Testis (tissue), 3 donors: ENCODE data around the gene PRPF6. TPM values are rescaled to one million over a fixed set of nuclear protein-coding genes. Genes with fewer than 3 reads are reported as not detected.

Experiments
- DNase-seq: peaks from one replicate; pipeline ENCODE4 v3.0.0-alpha.2; 2019
- H3K27ac ChIP-seq, 2 donors: fragments of 200-600 bp; sonication (generic); one replicate each; pipeline ENCODE4 v1.5.1; 2019
- H3K27me3 ChIP-seq: fragments of 200-600 bp; sonication (generic); one replicate; pipeline ENCODE4 v1.5.1; 2019
- H3K36me3 ChIP-seq: fragments of 200-600 bp; sonication (generic); one replicate; pipeline ENCODE4 v1.5.1; 2017; ENCODE audit warnings: low read depth; ENCODE audit errors: missing control alignments
- H3K4me1 ChIP-seq: fragments of 200-600 bp; sonication (generic); one replicate; pipeline ENCODE4 v1.5.1; 2019
- H3K4me3 ChIP-seq, 2 donors: fragments of 200-600 bp; sonication (generic); one replicate each; pipeline ENCODE4 v1.5.1; 2017 to 2019
- H3K9me3 ChIP-seq: fragments of 200-600 bp; sonication (generic); one replicate; pipeline ENCODE4 v1.5.1; 2017
- POLR2A ChIP-seq: fragments of 450-650 bp; IDR thresholded peaks from one replicate; pipeline ENCODE4 v1.6.1; 2017; ENCODE audit warnings: antibody characterized with exemption, mild to moderate bottlenecking, moderate library complexity
- WGBS, 2 donors: methylation state at CpG; one replicate each; pipeline ENCODE4 v1.1.5; 2018; 5-methylcytosine and 5-hydroxymethylcytosine counted together
- intact Hi-C: fragments of 100-400 bp; cut with DNase I; formaldehyde crosslinking; loops from one replicate; pipeline ENCODE4 v1.15.1; 2023; ENCODE audit warnings: low total_unique reads
- polyA plus RNA-seq: library from polyadenylated mRNA; stranded (reverse); fragments of 350-450 nt; fragmentation: Illumina TruSeq; extraction: RNeasy Lipid Tissue Mini Kit (QIAGEN cat#74804); gene quantifications from one replicate; pipeline ENCODE4 v1.2.3, GENCODE V29; 2014; ENCODE audit warnings: low read depth, low replicate concordance; ENCODE audit not compliant: insufficient read depth
- total RNA-seq, 2 donors: library from RNA; depleted of rRNA; stranded (reverse); fragments of >200 nt; gene quantifications; one replicate each; pipeline ENCODE4 v1.2.3, GENCODE V29; 2016
- TF ChIP-seq, protein P1 (sequence below), 3 experiments: fragments of 450-650 bp in 2 of 3; fragments of 200-600 bp in 1 of 3; sonication (generic) in 1 of 3; IDR thresholded peaks; one replicate each; pipeline ENCODE4 v1.5.1; 2016 to 2019; ENCODE audit warnings: antibody characterized with exemption in 3 of 3, mild to moderate bottlenecking in 2 of 3, moderate library complexity in 1 of 3

PRPF6 gene
- total and polyA plus RNA-seq, 3 donors from 2014 or later, result 106 to 114 (median 107) TPM

DNA sequence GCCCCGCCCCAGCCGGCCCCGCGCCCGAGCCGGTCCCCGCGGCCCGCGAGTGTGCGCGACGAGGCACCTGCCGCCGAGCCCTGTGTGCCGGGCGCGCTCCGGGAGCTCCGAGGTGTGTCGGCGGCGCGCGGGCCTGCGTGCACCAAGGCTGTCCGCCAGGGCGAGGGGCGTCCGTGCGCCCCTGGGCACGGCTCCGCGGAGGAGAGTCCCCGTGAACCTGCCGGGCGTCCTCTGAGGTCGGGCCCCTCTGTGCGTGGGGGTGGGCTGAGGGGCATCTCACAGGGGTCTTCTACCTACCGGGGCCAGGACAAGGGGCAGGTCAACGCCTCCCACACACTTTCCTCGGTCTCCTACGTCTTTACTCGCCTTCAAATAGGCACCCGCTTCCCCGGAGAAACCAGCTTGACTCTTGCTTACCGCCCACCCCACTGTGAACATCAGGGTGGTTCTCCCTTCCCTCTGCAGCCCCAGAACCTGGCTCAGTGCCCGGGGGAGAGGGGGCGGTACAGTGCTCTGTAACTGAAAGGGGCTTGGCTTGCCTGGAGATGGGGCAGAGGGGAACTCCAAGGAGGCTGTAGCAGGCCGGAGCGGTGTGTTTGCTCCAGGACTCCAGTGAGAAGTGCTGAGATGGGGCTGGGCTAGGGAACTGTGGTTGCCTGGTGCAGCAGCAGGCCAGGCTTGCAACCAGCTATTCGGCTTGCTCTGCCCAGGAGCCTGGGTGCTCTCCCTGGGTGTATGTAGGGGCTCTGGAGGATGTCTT, 1.2 kb upstream of the PRPF6 start, which contains the start of gene SAMD10:
SAMD10 (minus strand) TSS at position 86 of the 760 bp plus-strand sequence. CDS start 175 bp downstream, outside the sequence.
- Histone ChIP-seq H3K36me3 (no peaks in the 10 kb centered on the region), H3K4me1 (peaks cover 29% of the 10 kb centered on the region), H3K4me3 (peak within 1 kb of the TSS; percentile 42 to 98), H3K27ac (no peak within 1 kb of the TSS), H3K27me3 (no peaks in the 10 kb centered on the region), H3K9me3 (no peaks in the 10 kb centered on the region)
- peak; percentile 52 for DNase-seq
- intact Hi-C loops, result loop anchor here (5.0 kb wide), 1 partner anchor 442 kb away; the partner anchor contains the start of gene PTK6
- TF ChIP-seq POLR2A, result no peak
- TF ChIP-seq, protein P1, sequence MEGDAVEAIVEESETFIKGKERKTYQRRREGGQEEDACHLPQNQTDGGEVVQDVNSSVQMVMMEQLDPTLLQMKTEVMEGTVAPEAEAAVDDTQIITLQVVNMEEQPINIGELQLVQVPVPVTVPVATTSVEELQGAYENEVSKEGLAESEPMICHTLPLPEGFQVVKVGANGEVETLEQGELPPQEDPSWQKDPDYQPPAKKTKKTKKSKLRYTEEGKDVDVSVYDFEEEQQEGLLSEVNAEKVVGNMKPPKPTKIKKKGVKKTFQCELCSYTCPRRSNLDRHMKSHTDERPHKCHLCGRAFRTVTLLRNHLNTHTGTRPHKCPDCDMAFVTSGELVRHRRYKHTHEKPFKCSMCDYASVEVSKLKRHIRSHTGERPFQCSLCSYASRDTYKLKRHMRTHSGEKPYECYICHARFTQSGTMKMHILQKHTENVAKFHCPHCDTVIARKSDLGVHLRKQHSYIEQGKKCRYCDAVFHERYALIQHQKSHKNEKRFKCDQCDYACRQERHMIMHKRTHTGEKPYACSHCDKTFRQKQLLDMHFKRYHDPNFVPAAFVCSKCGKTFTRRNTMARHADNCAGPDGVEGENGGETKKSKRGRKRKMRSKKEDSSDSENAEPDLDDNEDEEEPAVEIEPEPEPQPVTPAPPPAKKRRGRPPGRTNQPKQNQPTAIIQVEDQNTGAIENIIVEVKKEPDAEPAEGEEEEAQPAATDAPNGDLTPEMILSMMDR (IDR thresholded peaks at IDR 0.05), result peak in 1 of 3 experiments; percentile 33
- 3 to 12% methylated on average over 11 to 25 of the region's 52 CpGs for WGBS, 2 donors

DNA sequence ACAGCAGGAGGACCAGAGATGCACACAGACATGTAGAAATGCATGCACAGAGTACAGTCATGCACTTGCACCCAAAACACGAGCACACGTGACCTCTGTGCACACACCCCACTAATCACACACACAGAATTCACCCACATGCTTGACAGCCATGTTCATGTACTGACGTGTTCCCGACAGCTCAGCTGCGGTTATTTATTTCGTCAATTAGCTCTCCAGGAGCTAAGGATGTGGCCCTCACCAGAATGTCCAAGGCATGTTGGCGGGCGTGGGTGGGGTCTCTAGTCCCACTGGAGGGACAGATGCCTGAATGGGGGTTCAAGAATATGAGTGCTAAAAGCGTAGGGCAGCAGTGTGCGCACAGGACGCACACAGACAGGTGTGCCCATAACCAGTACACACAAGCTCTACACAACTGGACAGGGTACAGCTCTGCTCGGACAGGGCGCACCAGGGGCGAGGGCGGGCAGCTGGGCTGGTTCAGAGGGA, 571 bp upstream of the PRPF6 start:
- no peaks in the 10 kb centered on the region for H3K9me3 ChIP-seq
- H3K4me1 ChIP-seq, result peaks cover 29% of the 10 kb centered on the region
- 46 to 69% methylated on average over 8 to 15 of the region's 15 CpGs for WGBS, 2 donors
- H3K4me3 ChIP-seq, result peak overlapping the region; percentile 90 to 98
- no peaks in the 10 kb centered on the region for H3K36me3 ChIP-seq
- no peak for TF ChIP-seq POLR2A
- TF ChIP-seq, protein P1 (IDR thresholded peaks at IDR 0.05), result no peak
- H3K27me3 ChIP-seq, result no peaks in the 10 kb centered on the region
- intact Hi-C loops, result no loop called here
- DNase-seq, result no peak
- no peak overlapping the region for H3K27ac ChIP-seq

DNA sequence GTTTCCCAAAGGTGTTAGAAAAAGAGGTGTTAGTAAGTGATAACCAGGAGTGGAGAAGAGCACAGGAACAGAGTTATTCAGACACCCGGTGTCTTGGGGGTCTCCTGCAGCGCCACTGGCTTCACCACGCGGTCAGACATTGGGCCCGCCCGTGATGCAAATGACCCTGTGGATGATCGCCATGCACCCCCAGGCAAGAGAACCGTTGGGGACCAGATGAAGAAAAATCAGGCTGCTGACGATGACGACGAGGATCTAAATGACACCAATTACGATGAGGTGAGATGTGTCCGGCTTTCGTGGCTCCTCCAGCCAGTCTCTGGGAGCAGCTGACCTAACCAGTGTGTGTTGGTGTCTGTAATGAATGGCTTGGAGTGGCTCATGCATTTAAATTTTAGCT, 2.0 kb downstream of the PRPF6 start:
- no peak overlapping the region for H3K4me3 ChIP-seq
- no peak overlapping the region for H3K27ac ChIP-seq
- no peaks in the 10 kb centered on the region for H3K27me3 ChIP-seq
- H3K4me1 ChIP-seq, result peaks cover 29% of the 10 kb centered on the region
- no peak for TF ChIP-seq POLR2A
- TF ChIP-seq, protein P1 (IDR thresholded peaks at IDR 0.05), result no peak
- intact Hi-C loops, result no loop called here
- no peaks in the 10 kb centered on the region for H3K36me3 ChIP-seq
- no peaks in the 10 kb centered on the region for H3K9me3 ChIP-seq
- 84 to 86% methylated on average over 14 of the region's 14 CpGs for WGBS, 2 donors
- no peak for DNase-seq

DNA sequence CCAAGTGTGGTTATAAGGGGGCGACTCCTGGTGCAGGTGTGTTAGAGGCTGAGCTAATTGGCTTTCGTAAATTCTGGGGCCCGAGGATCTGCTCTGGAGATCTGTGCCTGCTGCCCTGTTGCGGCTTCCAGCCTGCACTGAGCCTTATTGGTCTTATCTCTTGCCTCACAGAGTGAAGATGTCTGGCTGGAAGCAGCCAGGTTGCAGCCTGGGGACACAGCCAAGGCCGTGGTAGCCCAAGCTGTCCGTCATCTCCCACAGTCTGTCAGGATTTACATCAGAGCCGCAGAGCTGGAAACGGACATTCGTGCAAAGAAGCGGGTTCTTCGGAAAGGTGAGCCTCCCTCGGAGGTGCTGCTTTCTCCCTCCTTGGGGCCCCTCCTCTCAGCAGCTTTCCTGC, 20.0 kb downstream of the PRPF6 start:
- no peak overlapping the region for H3K4me3 ChIP-seq
- TF ChIP-seq, protein P1 (IDR thresholded peaks at IDR 0.05), result no peak
- no peak for TF ChIP-seq POLR2A
- H3K27ac ChIP-seq, result no peak overlapping the region
- peak; percentile 26 for DNase-seq
- WGBS, 2 donors, result 81 to 88% methylated on average over 9 to 12 of the region's 12 CpGs
- no peaks in the 10 kb centered on the region for H3K36me3 ChIP-seq
- no peaks in the 10 kb centered on the region for H3K27me3 ChIP-seq
- no peaks in the 10 kb centered on the region for H3K4me1 ChIP-seq
- H3K9me3 ChIP-seq, result no peaks in the 10 kb centered on the region
- intact Hi-C loops, result no loop called here
